ENCODE results near the gene IMPA2. TPM values are rescaled to one million over a fixed set of nuclear protein-coding genes. Genes with fewer than 3 reads are reported as not detected.

The IMPA2 gene
- total RNA-seq, 1 experiment from 2014 or later: 37.6 TPM

DNA sequence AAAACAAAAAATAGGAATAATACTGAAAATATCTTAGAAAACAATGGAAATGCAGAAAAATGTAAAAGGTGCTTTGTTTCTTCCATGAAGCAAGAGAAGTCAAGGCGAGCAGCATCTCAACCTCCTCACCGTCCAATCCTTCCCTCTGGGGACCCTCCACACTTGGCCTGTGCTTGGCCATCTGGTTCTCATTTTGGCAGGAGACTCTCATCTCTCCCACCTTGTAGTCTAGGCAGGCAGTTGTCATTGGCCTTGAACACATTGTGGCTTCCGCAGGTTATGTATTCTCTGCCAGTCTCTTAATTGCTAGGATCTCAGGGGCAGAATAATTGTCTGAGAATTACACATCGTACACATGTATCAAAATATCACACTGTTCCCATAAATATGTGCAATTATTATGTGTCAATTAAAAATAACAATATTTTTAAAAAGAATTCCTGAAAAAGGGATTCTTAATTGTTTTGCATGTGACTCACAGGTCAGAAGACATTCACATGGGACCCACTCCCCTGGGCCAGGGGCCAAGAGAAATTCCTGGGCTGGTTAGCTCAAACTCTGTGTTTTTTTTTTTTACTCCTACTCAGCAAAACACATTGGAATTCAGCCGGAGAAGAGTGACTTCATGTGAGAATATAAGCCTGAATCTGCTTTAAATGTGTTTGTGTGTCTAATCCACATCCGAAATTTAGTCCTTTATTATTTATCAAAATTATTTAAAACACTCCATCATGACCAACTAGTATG, 98.4 kb downstream of the IMPA2 start:
- H3K4me1 ChIP-seq (ENCODE audit: control insufficient read depth, insufficient read depth, low read length): no peaks in the 10 kb centered on the region
- no peak overlapping the region for H3K27ac ChIP-seq (ENCODE audit: low read length)
- no TSS peak for BruUV-seq (replicated peaks)
- H3K36me3 ChIP-seq (ENCODE audit: control insufficient read depth, insufficient read depth, low read length): no peaks in the 10 kb centered on the region
- no peak for ATAC-seq
- TF ChIP-seq SIN3A (IDR thresholded peaks at IDR 0.05; ENCODE audit: borderline replicate concordance, insufficient read depth, low read depth, low read length): no peak
- TF ChIP-seq POLR2AphosphoS5 (IDR thresholded peaks at IDR 0.05; ENCODE audit: low read depth, low read length): no peak
- no peak for TF ChIP-seq TCF7L2 (IDR thresholded peaks at IDR 0.05; ENCODE audit: low read depth, low read length)
- TF ChIP-seq, protein P1, sequence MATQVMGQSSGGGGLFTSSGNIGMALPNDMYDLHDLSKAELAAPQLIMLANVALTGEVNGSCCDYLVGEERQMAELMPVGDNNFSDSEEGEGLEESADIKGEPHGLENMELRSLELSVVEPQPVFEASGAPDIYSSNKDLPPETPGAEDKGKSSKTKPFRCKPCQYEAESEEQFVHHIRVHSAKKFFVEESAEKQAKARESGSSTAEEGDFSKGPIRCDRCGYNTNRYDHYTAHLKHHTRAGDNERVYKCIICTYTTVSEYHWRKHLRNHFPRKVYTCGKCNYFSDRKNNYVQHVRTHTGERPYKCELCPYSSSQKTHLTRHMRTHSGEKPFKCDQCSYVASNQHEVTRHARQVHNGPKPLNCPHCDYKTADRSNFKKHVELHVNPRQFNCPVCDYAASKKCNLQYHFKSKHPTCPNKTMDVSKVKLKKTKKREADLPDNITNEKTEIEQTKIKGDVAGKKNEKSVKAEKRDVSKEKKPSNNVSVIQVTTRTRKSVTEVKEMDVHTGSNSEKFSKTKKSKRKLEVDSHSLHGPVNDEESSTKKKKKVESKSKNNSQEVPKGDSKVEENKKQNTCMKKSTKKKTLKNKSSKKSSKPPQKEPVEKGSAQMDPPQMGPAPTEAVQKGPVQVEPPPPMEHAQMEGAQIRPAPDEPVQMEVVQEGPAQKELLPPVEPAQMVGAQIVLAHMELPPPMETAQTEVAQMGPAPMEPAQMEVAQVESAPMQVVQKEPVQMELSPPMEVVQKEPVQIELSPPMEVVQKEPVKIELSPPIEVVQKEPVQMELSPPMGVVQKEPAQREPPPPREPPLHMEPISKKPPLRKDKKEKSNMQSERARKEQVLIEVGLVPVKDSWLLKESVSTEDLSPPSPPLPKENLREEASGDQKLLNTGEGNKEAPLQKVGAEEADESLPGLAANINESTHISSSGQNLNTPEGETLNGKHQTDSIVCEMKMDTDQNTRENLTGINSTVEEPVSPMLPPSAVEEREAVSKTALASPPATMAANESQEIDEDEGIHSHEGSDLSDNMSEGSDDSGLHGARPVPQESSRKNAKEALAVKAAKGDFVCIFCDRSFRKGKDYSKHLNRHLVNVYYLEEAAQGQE (IDR thresholded peaks at IDR 0.05; ENCODE audit: insufficient read depth in 1 of 2, low read depth in 2 of 2, low read length in 1 of 2): no peak
- TF ChIP-seq, protein P2, sequence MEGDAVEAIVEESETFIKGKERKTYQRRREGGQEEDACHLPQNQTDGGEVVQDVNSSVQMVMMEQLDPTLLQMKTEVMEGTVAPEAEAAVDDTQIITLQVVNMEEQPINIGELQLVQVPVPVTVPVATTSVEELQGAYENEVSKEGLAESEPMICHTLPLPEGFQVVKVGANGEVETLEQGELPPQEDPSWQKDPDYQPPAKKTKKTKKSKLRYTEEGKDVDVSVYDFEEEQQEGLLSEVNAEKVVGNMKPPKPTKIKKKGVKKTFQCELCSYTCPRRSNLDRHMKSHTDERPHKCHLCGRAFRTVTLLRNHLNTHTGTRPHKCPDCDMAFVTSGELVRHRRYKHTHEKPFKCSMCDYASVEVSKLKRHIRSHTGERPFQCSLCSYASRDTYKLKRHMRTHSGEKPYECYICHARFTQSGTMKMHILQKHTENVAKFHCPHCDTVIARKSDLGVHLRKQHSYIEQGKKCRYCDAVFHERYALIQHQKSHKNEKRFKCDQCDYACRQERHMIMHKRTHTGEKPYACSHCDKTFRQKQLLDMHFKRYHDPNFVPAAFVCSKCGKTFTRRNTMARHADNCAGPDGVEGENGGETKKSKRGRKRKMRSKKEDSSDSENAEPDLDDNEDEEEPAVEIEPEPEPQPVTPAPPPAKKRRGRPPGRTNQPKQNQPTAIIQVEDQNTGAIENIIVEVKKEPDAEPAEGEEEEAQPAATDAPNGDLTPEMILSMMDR (IDR thresholded peaks at IDR 0.05): no peak
- H3K9me3 ChIP-seq (ENCODE audit: control insufficient read depth, insufficient read depth, low read depth, low read length): no peaks in the 10 kb centered on the region
- ChIA-PET CTCF (no interaction called here), POLR2A (no interaction called here)
- in situ Hi-C loops (cut with HindIII; ENCODE audit: low pct_unique_long_range_greater_than_20kb, low sequenced_read_pairs) (no loop called here), intact Hi-C loops (cut with micrococcal nuclease; ENCODE audit: unreplicated experiment) (no loop called here)
- no peak overlapping the region for H3K4me3 ChIP-seq (ENCODE audit: low read depth in 2 of 2, low read length in 2 of 2)
- peaks cover 4% of the 10 kb centered on the region; the same call in 1 of the 2 replicates for H3K27me3 ChIP-seq (ENCODE audit: control insufficient read depth, insufficient read depth, low read length)
- DNase-seq (ENCODE audit: low read depth, low spot score): no peak

Other genes with a start within 250 kb of the IMPA2 start
- gene CHMP1B, start 130.1 kb upstream of the IMPA2 start, total RNA-seq (2021; ENCODE audit: unreplicated experiment): 17.1 TPM
- gene MPPE1, start 73.2 kb upstream of the IMPA2 start, total RNA-seq (2021; ENCODE audit: unreplicated experiment): 37.1 TPM
- gene ANKRD62, start 112.3 kb downstream of the IMPA2 start, total RNA-seq (2021; ENCODE audit: unreplicated experiment): not detected